ENCODE data around the gene CDK19. TPM values are rescaled to one million over a fixed set of nuclear protein-coding genes. Genes with fewer than 3 reads are reported as not detected.

The CDK19 gene
- total RNA-seq, 1 experiment from 2014 or later = 7.0 TPM

DNA sequence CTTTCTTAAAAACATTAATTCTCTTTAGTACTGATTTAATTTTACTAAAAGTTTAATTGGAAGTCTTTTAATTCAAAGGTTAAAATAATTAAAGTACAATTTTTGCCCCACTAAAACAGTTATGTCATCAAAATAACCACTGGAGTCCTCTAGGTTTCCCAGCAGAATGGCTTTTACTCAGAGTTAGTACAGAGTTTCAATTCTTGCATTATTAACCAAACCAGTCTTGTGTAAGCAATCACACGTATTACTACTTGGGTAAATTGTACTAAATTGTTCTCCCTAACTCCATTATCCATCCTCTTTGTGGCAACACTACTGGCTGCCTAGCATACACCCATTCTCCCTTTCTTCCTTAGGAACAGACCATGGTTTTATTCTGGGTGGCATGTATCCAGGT lies 36.9 kb downstream of the CDK19 start:
- no peak overlapping the region for H3K56ac ChIP-seq (ENCODE audit: insufficient read length, low read depth, low read length)
- no peak overlapping the region for H3K27ac ChIP-seq (ENCODE audit: insufficient read length, low read depth, low read length)
- Mint-ChIP-seq H3K27ac (no peak overlapping the region), H3K9me3 (no peaks in the 10 kb centered on the region), H3K27me3 (ENCODE audit: low read depth) (no peaks in the 10 kb centered on the region), H3K36me3 (ENCODE audit: insufficient read depth in 1 of 3, low read depth in 3 of 3) (no peaks in the 10 kb centered on the region; a peak in 2 of 7 replicates), H3K4me3 (no peak overlapping the region), H3K4me1 (no peaks in the 10 kb centered on the region)
- H4K91ac ChIP-seq (ENCODE audit: insufficient read length, low read depth, low read length) = no peak overlapping the region
- peak overlapping the region; percentile 52 for H3K23ac ChIP-seq (ENCODE audit: insufficient read length, low read depth, low read length)
- DNase-seq = no peak
- H3K4me2 ChIP-seq (ENCODE audit: insufficient read depth, insufficient read length, low read length) = no peak overlapping the region
- no peaks in the 10 kb centered on the region for H3K79me2 ChIP-seq (ENCODE audit: insufficient read depth, low read length)
- no peak overlapping the region for H2AK5ac ChIP-seq (ENCODE audit: insufficient read length, low read length)
- no peak overlapping the region for H2BK20ac ChIP-seq (ENCODE audit: low read depth, low read length, poor library complexity, severe bottlenecking)
- TF ChIP-seq, protein P1, sequence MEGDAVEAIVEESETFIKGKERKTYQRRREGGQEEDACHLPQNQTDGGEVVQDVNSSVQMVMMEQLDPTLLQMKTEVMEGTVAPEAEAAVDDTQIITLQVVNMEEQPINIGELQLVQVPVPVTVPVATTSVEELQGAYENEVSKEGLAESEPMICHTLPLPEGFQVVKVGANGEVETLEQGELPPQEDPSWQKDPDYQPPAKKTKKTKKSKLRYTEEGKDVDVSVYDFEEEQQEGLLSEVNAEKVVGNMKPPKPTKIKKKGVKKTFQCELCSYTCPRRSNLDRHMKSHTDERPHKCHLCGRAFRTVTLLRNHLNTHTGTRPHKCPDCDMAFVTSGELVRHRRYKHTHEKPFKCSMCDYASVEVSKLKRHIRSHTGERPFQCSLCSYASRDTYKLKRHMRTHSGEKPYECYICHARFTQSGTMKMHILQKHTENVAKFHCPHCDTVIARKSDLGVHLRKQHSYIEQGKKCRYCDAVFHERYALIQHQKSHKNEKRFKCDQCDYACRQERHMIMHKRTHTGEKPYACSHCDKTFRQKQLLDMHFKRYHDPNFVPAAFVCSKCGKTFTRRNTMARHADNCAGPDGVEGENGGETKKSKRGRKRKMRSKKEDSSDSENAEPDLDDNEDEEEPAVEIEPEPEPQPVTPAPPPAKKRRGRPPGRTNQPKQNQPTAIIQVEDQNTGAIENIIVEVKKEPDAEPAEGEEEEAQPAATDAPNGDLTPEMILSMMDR (conservative IDR thresholded peaks at IDR 0.05) = no peak
- no peaks in the 10 kb centered on the region for H3K79me1 ChIP-seq (ENCODE audit: insufficient read depth, low read depth, low read length, poor library complexity, severe bottlenecking)
- no peak overlapping the region for H3K9ac ChIP-seq (ENCODE audit: extremely low read depth, insufficient read length, low read length)
- no peak overlapping the region for H2AFZ ChIP-seq (ENCODE audit: low read length)
- H3K14ac ChIP-seq (ENCODE audit: insufficient read depth, low read length) = no peak overlapping the region
- H4K20me1 ChIP-seq (ENCODE audit: control insufficient read depth, insufficient read depth, insufficient read length) = no peaks in the 10 kb centered on the region
- H2BK15ac ChIP-seq (ENCODE audit: low read depth, low read length) = no peak overlapping the region
- H3K9me3 ChIP-seq (ENCODE audit: control insufficient read depth, low read depth, low read length) = no peaks in the 10 kb centered on the region
- no peak overlapping the region for H2BK120ac ChIP-seq (ENCODE audit: low read depth, low read length, poor library complexity, severe bottlenecking)
- no peak overlapping the region for H3T11ph ChIP-seq (ENCODE audit: low read length)
- no peak overlapping the region for H2BK12ac ChIP-seq (ENCODE audit: insufficient read length, low read depth, low read length)
- no peak overlapping the region for H4K8ac ChIP-seq (replicated peaks; ENCODE audit: insufficient read length, low read depth, low read length)
- no CpG with 5 or more reads among the region's 1 CpG for WGBS (ENCODE audit: extremely low coverage, insufficient read length, low lambda C conversion rate)
- no peaks in the 10 kb centered on the region for H3K4me1 ChIP-seq (ENCODE audit: insufficient read depth, low read length)
- H3K4ac ChIP-seq (ENCODE audit: low read depth, low read length) = no peak overlapping the region
- H4K5ac ChIP-seq (ENCODE audit: insufficient read length, low read depth, low read length) = no peak overlapping the region
- H3K23me2 ChIP-seq (ENCODE audit: insufficient read length, low read depth, low read length, poor library complexity, severe bottlenecking) = no peaks in the 10 kb centered on the region
- H3K27me3 ChIP-seq (ENCODE audit: insufficient read depth, low read length) = no peaks in the 10 kb centered on the region
- no peak overlapping the region for H2BK5ac ChIP-seq (ENCODE audit: insufficient read length, low read length)
- no peak overlapping the region for H3K18ac ChIP-seq (ENCODE audit: insufficient read length, low read depth, low read length)

All from H9 (cell line).